Measurements from ENCODE around the gene HM13. TPM values are rescaled to one million over a fixed set of nuclear protein-coding genes. Genes with fewer than 3 reads are reported as not detected.
"Not testable (repeated sequence)": the region's sequence is repeated elsewhere in the genome, so short reads cannot be mapped to it uniquely, and the experiment has no call there.

HM13 gene
- polyA plus RNA-seq, 1 donor, result 123 TPM

- peaks cover 23% of the 10 kb centered on the region for H3K36me3 ChIP-seq (ENCODE audit: control insufficient read depth, insufficient read depth, low read length)
- H3K9me3 ChIP-seq (ENCODE audit: control insufficient read depth, low read depth, low read length), result no peaks in the 10 kb centered on the region
- H3K4me3 ChIP-seq (ENCODE audit: low read length), result no peak overlapping the region
- no peaks in the 10 kb centered on the region for H3K27me3 ChIP-seq (ENCODE audit: control insufficient read depth, insufficient read depth, low read length)
- no peak for DNase-seq
- no peaks in the 10 kb centered on the region for H3K4me1 ChIP-seq (ENCODE audit: control insufficient read depth, insufficient read depth, low read length)
- WGBS (ENCODE audit: insufficient coverage, low lambda C conversion rate), result no CpG with 5 or more reads among the region's 6 CpGs
- no peak overlapping the region for H3K27ac ChIP-seq (ENCODE audit: low read length)
These were observed 8.5 kb downstream of the HM13 start for GRCh38 chr20:31522731-31523130.

- H3K27me3 ChIP-seq (ENCODE audit: control insufficient read depth, insufficient read depth, low read length), result no peaks in the 10 kb centered on the region
- H3K36me3 ChIP-seq (ENCODE audit: control insufficient read depth, insufficient read depth, low read length), result peaks cover 24% of the 10 kb centered on the region
- no peak overlapping the region for H3K27ac ChIP-seq (ENCODE audit: low read length)
- H3K4me3 ChIP-seq (ENCODE audit: low read length), result no peak overlapping the region
- no peaks in the 10 kb centered on the region for H3K4me1 ChIP-seq (ENCODE audit: control insufficient read depth, insufficient read depth, low read length)
- DNase-seq, result no peak
- 100% methylated on average over 1 of the region's 8 CpGs for WGBS (ENCODE audit: insufficient coverage, low lambda C conversion rate)
- H3K9me3 ChIP-seq (ENCODE audit: control insufficient read depth, low read depth, low read length), result no peaks in the 10 kb centered on the region
These were observed 9.4 kb downstream of the HM13 start for GRCh38 chr20:31523361-31524283.

DNA sequence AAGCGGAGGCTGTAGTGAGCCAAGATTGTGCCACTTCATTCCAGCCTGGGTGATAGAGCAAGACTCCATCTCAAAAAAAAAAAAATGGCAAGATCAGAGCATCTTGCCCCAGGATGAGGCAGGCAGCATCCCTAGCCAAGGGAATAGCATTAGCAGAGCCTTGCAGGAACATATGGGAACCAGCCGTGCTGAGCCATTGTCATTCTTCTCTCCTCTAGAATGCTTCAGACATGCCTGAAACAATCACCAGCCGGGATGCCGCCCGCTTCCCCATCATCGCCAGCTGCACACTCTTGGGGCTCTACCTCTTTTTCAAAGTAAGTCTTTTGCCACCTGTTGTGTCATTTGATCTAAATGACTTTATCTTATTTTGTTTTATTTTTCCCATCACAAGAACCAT lies 13.0 kb downstream of the HM13 start:
- no peak overlapping the region for H3K4me3 ChIP-seq (ENCODE audit: low read length)
- no peaks in the 10 kb centered on the region for H3K27me3 ChIP-seq (ENCODE audit: control insufficient read depth, insufficient read depth, low read length)
- H3K27ac ChIP-seq (ENCODE audit: low read length), result no peak overlapping the region
- WGBS (ENCODE audit: insufficient coverage, low lambda C conversion rate), result no CpG with 5 or more reads among the region's 6 CpGs
- no peaks in the 10 kb centered on the region for H3K4me1 ChIP-seq (ENCODE audit: control insufficient read depth, insufficient read depth, low read length)
- H3K9me3 ChIP-seq (ENCODE audit: control insufficient read depth, low read depth, low read length), result no peaks in the 10 kb centered on the region
- no peak for DNase-seq
- peaks cover 39% of the 10 kb centered on the region for H3K36me3 ChIP-seq (ENCODE audit: control insufficient read depth, insufficient read depth, low read length)

- DNase-seq, result no peak
- Histone ChIP-seq H3K36me3 (ENCODE audit: control insufficient read depth, insufficient read depth, low read length) (peaks cover 72% of the 10 kb centered on the region), H3K27me3 (ENCODE audit: control insufficient read depth, insufficient read depth, low read length) (no peaks in the 10 kb centered on the region), H3K4me1 (ENCODE audit: control insufficient read depth, insufficient read depth, low read length) (no peaks in the 10 kb centered on the region), H3K4me3 (ENCODE audit: low read length) (no peak overlapping the region), H3K9me3 (ENCODE audit: control insufficient read depth, low read depth, low read length) (no peaks in the 10 kb centered on the region), H3K27ac (ENCODE audit: low read length) (no peak overlapping the region)
These were observed 21.1 kb downstream of the HM13 start for GRCh38 chr20:31535298-31535697.

DNA sequence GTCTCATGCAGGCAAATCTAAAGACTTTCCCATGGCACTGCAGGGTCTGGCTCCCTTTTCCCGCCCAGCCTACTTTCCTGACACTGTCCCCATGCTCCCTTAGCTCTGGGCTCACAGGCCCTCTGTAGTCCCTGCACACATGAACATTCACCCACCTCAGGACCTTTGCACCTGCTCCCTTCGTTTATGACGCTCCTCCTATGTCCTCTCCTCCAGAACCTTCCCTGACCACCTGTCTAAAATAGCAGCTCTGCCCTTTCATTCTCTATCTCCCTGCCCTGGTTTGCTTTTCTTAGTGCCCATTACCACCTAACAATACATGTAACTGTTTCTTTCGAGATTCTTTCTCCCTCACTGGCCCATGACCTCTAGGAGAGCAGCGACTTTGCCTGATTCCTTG lies 22.3 kb downstream of the HM13 start:
- no peaks in the 10 kb centered on the region for H3K27me3 ChIP-seq (ENCODE audit: control insufficient read depth, insufficient read depth, low read length)
- H3K9me3 ChIP-seq (ENCODE audit: control insufficient read depth, low read depth, low read length), result no peaks in the 10 kb centered on the region
- H3K4me1 ChIP-seq (ENCODE audit: control insufficient read depth, insufficient read depth, low read length), result no peaks in the 10 kb centered on the region
- no CpG with 5 or more reads among the region's 5 CpGs for WGBS (ENCODE audit: insufficient coverage, low lambda C conversion rate)
- H3K27ac ChIP-seq (ENCODE audit: low read length), result no peak overlapping the region
- peaks cover 71% of the 10 kb centered on the region for H3K36me3 ChIP-seq (ENCODE audit: control insufficient read depth, insufficient read depth, low read length)
- DNase-seq, result no peak
- no peak overlapping the region for H3K4me3 ChIP-seq (ENCODE audit: low read length)

GRCh38 chr20:31537116-31537871 lies 23.1 kb downstream of the HM13 start:
- peaks cover 73% of the 10 kb centered on the region for H3K36me3 ChIP-seq (ENCODE audit: control insufficient read depth, insufficient read depth, low read length)
- no peaks in the 10 kb centered on the region for H3K27me3 ChIP-seq (ENCODE audit: control insufficient read depth, insufficient read depth, low read length)
- no peak overlapping the region for H3K4me3 ChIP-seq (ENCODE audit: low read length)
- no peaks in the 10 kb centered on the region for H3K9me3 ChIP-seq (ENCODE audit: control insufficient read depth, low read depth, low read length)
- DNase-seq, result no peak
- H3K27ac ChIP-seq (ENCODE audit: low read length), result no peak overlapping the region
- no CpG with 5 or more reads among the region's 8 CpGs for WGBS (ENCODE audit: insufficient coverage, low lambda C conversion rate)
- H3K4me1 ChIP-seq (ENCODE audit: control insufficient read depth, insufficient read depth, low read length), result no peaks in the 10 kb centered on the region

GRCh38 chr20:31537890-31538289 lies 23.6 kb downstream of the HM13 start:
- no CpG with 5 or more reads among the region's 4 CpGs for WGBS (ENCODE audit: insufficient coverage, low lambda C conversion rate)
- no peak for DNase-seq
- Histone ChIP-seq H3K9me3 (ENCODE audit: control insufficient read depth, low read depth, low read length) (no peaks in the 10 kb centered on the region), H3K4me1 (ENCODE audit: control insufficient read depth, insufficient read depth, low read length) (no peaks in the 10 kb centered on the region), H3K27ac (ENCODE audit: low read length) (no peak overlapping the region), H3K27me3 (ENCODE audit: control insufficient read depth, insufficient read depth, low read length) (no peaks in the 10 kb centered on the region), H3K4me3 (ENCODE audit: low read length) (no peak overlapping the region), H3K36me3 (ENCODE audit: control insufficient read depth, insufficient read depth, low read length) (peaks cover 73% of the 10 kb centered on the region)

GRCh38 chr20:31538326-31538725 lies 24.1 kb downstream of the HM13 start:
- no peaks in the 10 kb centered on the region for H3K9me3 ChIP-seq (ENCODE audit: control insufficient read depth, low read depth, low read length)
- H3K36me3 ChIP-seq (ENCODE audit: control insufficient read depth, insufficient read depth, low read length), result peaks cover 72% of the 10 kb centered on the region
- no CpG with 5 or more reads among the region's 4 CpGs for WGBS (ENCODE audit: insufficient coverage, low lambda C conversion rate)
- H3K4me3 ChIP-seq (ENCODE audit: low read length), result no peak overlapping the region
- H3K27me3 ChIP-seq (ENCODE audit: control insufficient read depth, insufficient read depth, low read length), result no peaks in the 10 kb centered on the region
- no peak overlapping the region for H3K27ac ChIP-seq (ENCODE audit: low read length)
- H3K4me1 ChIP-seq (ENCODE audit: control insufficient read depth, insufficient read depth, low read length), result no peaks in the 10 kb centered on the region
- DNase-seq, result no peak

DNA sequence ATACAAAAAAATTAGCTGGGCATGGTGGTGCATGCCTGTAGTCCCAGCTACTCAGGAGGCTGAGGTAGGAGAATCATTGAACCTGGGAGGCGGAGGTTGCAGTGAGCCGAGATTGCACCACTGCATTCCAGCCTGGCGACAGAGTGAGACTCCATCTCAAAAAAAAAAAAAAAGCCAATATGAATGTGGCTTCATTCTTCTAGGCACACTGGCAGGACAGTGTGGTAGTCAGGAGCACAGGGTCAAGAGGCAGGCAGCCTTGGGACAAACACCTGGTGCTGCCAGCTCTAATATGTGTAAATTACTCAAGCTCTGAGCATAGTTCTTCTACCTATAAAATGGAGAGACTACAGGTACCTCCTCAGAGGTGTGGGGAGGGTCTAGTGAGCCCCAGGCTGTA lies 25.4 kb downstream of the HM13 start:
- WGBS (ENCODE audit: insufficient coverage, low lambda C conversion rate), result no CpG with 5 or more reads among the region's 3 CpGs
- H3K27me3 ChIP-seq (ENCODE audit: control insufficient read depth, insufficient read depth, low read length); H3K4me1 ChIP-seq (ENCODE audit: control insufficient read depth, insufficient read depth, low read length); H3K4me3 ChIP-seq (ENCODE audit: low read length); DNase-seq; H3K27ac ChIP-seq (ENCODE audit: low read length); H3K9me3 ChIP-seq (ENCODE audit: control insufficient read depth, low read depth, low read length): not testable (repeated sequence)
- peaks cover 63% of the 10 kb centered on the region for H3K36me3 ChIP-seq (ENCODE audit: control insufficient read depth, insufficient read depth, low read length)

- Histone ChIP-seq H3K36me3 (ENCODE audit: control insufficient read depth, insufficient read depth, low read length) (peaks cover 60% of the 10 kb centered on the region), H3K4me1 (ENCODE audit: control insufficient read depth, insufficient read depth, low read length) (no peaks in the 10 kb centered on the region), H3K4me3 (ENCODE audit: low read length) (no peak overlapping the region), H3K9me3 (ENCODE audit: control insufficient read depth, low read depth, low read length) (no peaks in the 10 kb centered on the region), H3K27me3 (ENCODE audit: control insufficient read depth, insufficient read depth, low read length) (no peaks in the 10 kb centered on the region), H3K27ac (ENCODE audit: low read length) (no peak overlapping the region)
- no CpG with 5 or more reads among the region's 3 CpGs for WGBS (ENCODE audit: insufficient coverage, low lambda C conversion rate)
- DNase-seq, result no peak
These were observed 26.2 kb downstream of the HM13 start for GRCh38 chr20:31540406-31540805.

Data from large intestine (tissue), 3 donors.